Measurements from ENCODE around the gene SCUBE1.

The SCUBE1 gene

GRCh38 chr22:43293655-43294392 lies 49.3 kb downstream of the SCUBE1 start:
- no peak for TF ChIP-seq ZBTB7A (IDR thresholded peaks at IDR 0.05; ENCODE audit: low read depth)

GRCh38 chr22:43293259-43293654 lies 49.9 kb downstream of the SCUBE1 start:
- TF ChIP-seq CEBPB (IDR thresholded peaks at IDR 0.05) (no peak), USF1 (IDR thresholded peaks at IDR 0.05) (no peak), YY1 (IDR thresholded peaks at IDR 0.05; ENCODE audit: low read depth) (no peak), TCF12 (IDR thresholded peaks at IDR 0.05; ENCODE audit: low read depth) (no peak), MAX (IDR thresholded peaks at IDR 0.05) (no peak), EP300 (IDR thresholded peaks at IDR 0.05; ENCODE audit: borderline replicate concordance) (no peak), REST (IDR thresholded peaks at IDR 0.05; ENCODE audit: low read depth) (no peak), EGR1 (IDR thresholded peaks at IDR 0.05) (no peak), CREB1 (IDR thresholded peaks at IDR 0.05; ENCODE audit: low read depth) (no peak), RAD21 (IDR thresholded peaks at IDR 0.05; ENCODE audit: low read depth) (no peak), TAF1 (IDR thresholded peaks at IDR 0.05; ENCODE audit: low read depth) (no peak), ZBTB7A (IDR thresholded peaks at IDR 0.05; ENCODE audit: low read depth) (no peak), TEAD4 (IDR thresholded peaks at IDR 0.05) (no peak)

GRCh38 chr22:43292630-43293018 lies 50.5 kb downstream of the SCUBE1 start:
- TF ChIP-seq REST (IDR thresholded peaks at IDR 0.05; ENCODE audit: low read depth) (no peak), MAX (IDR thresholded peaks at IDR 0.05) (no peak), USF1 (IDR thresholded peaks at IDR 0.05) (no peak), TEAD4 (IDR thresholded peaks at IDR 0.05) (no peak), YY1 (IDR thresholded peaks at IDR 0.05; ENCODE audit: low read depth) (no peak), RAD21 (IDR thresholded peaks at IDR 0.05; ENCODE audit: low read depth) (no peak), ZBTB7A (IDR thresholded peaks at IDR 0.05; ENCODE audit: low read depth) (no peak), EP300 (IDR thresholded peaks at IDR 0.05; ENCODE audit: borderline replicate concordance) (no peak), EGR1 (IDR thresholded peaks at IDR 0.05) (no peak), TAF1 (IDR thresholded peaks at IDR 0.05; ENCODE audit: low read depth) (no peak), CREB1 (IDR thresholded peaks at IDR 0.05; ENCODE audit: low read depth) (no peak), CEBPB (IDR thresholded peaks at IDR 0.05) (no peak), TCF12 (IDR thresholded peaks at IDR 0.05; ENCODE audit: low read depth) (no peak), NFIC (IDR thresholded peaks at IDR 0.05) (no peak), FOXM1 (IDR thresholded peaks at IDR 0.05; ENCODE audit: borderline replicate concordance, low read depth) (no peak)

- TF ChIP-seq EP300 (IDR thresholded peaks at IDR 0.05; ENCODE audit: borderline replicate concordance) (no peak), RAD21 (IDR thresholded peaks at IDR 0.05; ENCODE audit: low read depth) (no peak), EGR1 (IDR thresholded peaks at IDR 0.05) (no peak), REST (IDR thresholded peaks at IDR 0.05; ENCODE audit: low read depth) (no peak), MAX (IDR thresholded peaks at IDR 0.05) (no peak), YY1 (IDR thresholded peaks at IDR 0.05; ENCODE audit: low read depth) (no peak), NFIC (IDR thresholded peaks at IDR 0.05) (no peak), CEBPB (IDR thresholded peaks at IDR 0.05) (no peak), TCF12 (IDR thresholded peaks at IDR 0.05; ENCODE audit: low read depth) (no peak), CREB1 (IDR thresholded peaks at IDR 0.05; ENCODE audit: low read depth) (no peak)
Observed at GRCh38 chr22:43291381-43291780, 51.8 kb downstream of the SCUBE1 start.
